ENCODE results near the gene RNF149.

DNA sequence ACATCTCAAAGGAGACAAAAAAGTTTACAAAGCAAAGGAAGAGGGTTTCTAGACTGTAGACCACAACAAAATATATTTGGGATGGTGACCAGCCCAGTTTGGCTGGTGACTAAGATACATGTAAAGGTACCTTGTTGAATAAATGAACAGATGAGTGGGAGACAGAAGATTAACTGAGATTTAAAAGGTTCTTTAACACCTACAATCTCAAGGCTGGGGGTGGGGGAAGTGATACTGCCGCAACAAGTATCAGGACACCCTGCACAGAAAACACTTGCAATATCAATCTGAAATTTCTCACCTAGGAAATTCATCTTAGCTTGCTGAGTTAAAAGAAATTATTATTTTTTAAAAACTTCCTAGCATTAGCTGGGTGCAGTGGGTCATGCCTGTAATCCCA, 8.3 kb downstream of the RNF149 start:
- TF ChIP-seq POLR2A (IDR thresholded peaks at IDR 0.05), result no peak
- TF ChIP-seq, protein P1, sequence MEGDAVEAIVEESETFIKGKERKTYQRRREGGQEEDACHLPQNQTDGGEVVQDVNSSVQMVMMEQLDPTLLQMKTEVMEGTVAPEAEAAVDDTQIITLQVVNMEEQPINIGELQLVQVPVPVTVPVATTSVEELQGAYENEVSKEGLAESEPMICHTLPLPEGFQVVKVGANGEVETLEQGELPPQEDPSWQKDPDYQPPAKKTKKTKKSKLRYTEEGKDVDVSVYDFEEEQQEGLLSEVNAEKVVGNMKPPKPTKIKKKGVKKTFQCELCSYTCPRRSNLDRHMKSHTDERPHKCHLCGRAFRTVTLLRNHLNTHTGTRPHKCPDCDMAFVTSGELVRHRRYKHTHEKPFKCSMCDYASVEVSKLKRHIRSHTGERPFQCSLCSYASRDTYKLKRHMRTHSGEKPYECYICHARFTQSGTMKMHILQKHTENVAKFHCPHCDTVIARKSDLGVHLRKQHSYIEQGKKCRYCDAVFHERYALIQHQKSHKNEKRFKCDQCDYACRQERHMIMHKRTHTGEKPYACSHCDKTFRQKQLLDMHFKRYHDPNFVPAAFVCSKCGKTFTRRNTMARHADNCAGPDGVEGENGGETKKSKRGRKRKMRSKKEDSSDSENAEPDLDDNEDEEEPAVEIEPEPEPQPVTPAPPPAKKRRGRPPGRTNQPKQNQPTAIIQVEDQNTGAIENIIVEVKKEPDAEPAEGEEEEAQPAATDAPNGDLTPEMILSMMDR (IDR thresholded peaks at IDR 0.05 in 8 of 11, conservative IDR thresholded peaks at IDR 0.05 in 3 of 11), result no peak
